Measurements from ENCODE around the gene SERPINB11.
"Not testable (repeated sequence)": the region's sequence is repeated elsewhere in the genome, so short reads cannot be mapped to it uniquely, and the experiment has no call there.

SERPINB11 gene

GRCh38 chr18:63730773-63731172 is 28.0 kb downstream of the SERPINB11 start:
- no peak for DNase-seq (ENCODE audit: low read depth)

GRCh38 chr18:63731215-63731614 is 28.5 kb downstream of the SERPINB11 start:
- no peak for DNase-seq (ENCODE audit: low read depth)

- no peak for DNase-seq (ENCODE audit: low read depth)
These were observed 34.1 kb downstream of the SERPINB11 start for GRCh38 chr18:63736876-63737275.

GRCh38 chr18:63741769-63742168 is 39.0 kb downstream of the SERPINB11 start:
- no peak for DNase-seq (ENCODE audit: low read depth)

GRCh38 chr18:63747006-63747405 is 44.2 kb downstream of the SERPINB11 start:
- DNase-seq (ENCODE audit: low read depth), result no peak

GRCh38 chr18:63749489-63749888 is 46.7 kb downstream of the SERPINB11 start:
- no peak for DNase-seq (ENCODE audit: low read depth)

GRCh38 chr18:63752636-63753035 is 49.9 kb downstream of the SERPINB11 start:
- no peak for DNase-seq (ENCODE audit: low read depth)

GRCh38 chr18:63753676-63754075 is 50.9 kb downstream of the SERPINB11 start:
- no peak for DNase-seq (ENCODE audit: low read depth)

- DNase-seq (ENCODE audit: low read depth), result no peak
These were observed 54.8 kb downstream of the SERPINB11 start for GRCh38 chr18:63757541-63757940.

GRCh38 chr18:63758615-63759240 is 56.0 kb downstream of the SERPINB11 start:
- DNase-seq (ENCODE audit: low read depth), result no peak

- not testable (repeated sequence) for DNase-seq (ENCODE audit: low read depth)
These were observed 57.0 kb downstream of the SERPINB11 start for GRCh38 chr18:63759786-63760185.

GRCh38 chr18:63762518-63762917 is 59.8 kb downstream of the SERPINB11 start:
- DNase-seq (ENCODE audit: low read depth), result no peak

- DNase-seq (ENCODE audit: low read depth), result no peak
These were observed 61.3 kb downstream of the SERPINB11 start for GRCh38 chr18:63763831-63764600.

- no peak for DNase-seq (ENCODE audit: low read depth)
These were observed 63.1 kb downstream of the SERPINB11 start for GRCh38 chr18:63765837-63766236.
